CD4-positive, alpha-beta T cell (primary cell): Measurements from ENCODE around the gene ZIC1. TPM values are rescaled to one million over a fixed set of nuclear protein-coding genes. Genes with fewer than 3 reads are reported as not detected.

Source experiments
- ATAC-seq: fragments of 200-7000 bp; cut with Tn5 transposase; one replicate; pipeline ENCODE4 v1.10.0; 2022; ENCODE audit warnings: mild to moderate bottlenecking; ENCODE audit not compliant: poor library complexity
- CTCF ChIA-PET: fragments of 350-600 bp; sonication (Branson Sonifier 250); formaldehyde crosslinking; loops from one replicate; lab custom pipeline; 2021; ENCODE audit warnings: antibody characterized with exemption, inconsistent platforms; lab: Charles Lee
- POLR2A ChIA-PET: fragments of 350-600 bp; sonication (Branson Sonifier 250); formaldehyde crosslinking; loops from one replicate; lab custom pipeline; 2021; ENCODE audit warnings: antibody characterized with exemption, inconsistent platforms; lab: Charles Lee
- DNase-seq, 14 experiments: peaks; one replicate each; pipeline ENCODE4 v3.0.0-alpha.2; 2013 to 2020; ENCODE audit warnings: mixed read lengths in 2 of 14
- H3K27ac ChIP-seq, 2 donors: one replicate each; pipeline versions ENCODE4 v1.5.1 to v1.7.0; 2013; ENCODE audit warnings: low read length in 2 of 2, low read depth in 1 of 2, mild to moderate bottlenecking in 1 of 2
- H3K27me3 ChIP-seq, 2 experiments: 1 replicate in 1 of 2; 2 replicates in 1 of 2; pipeline versions ENCODE4 v1.6.1 to v1.7.0; 2013; ENCODE audit warnings: low read length in 2 of 2, control low read depth in 1 of 2, mild to moderate bottlenecking in 1 of 2, moderate library complexity in 1 of 2; ENCODE audit not compliant: insufficient read depth in 2 of 2, control insufficient read depth in 1 of 2
- H3K36me3 ChIP-seq: one replicate; pipeline ENCODE4 v1.6.1; 2013; ENCODE audit warnings: low read length, control low read depth; ENCODE audit not compliant: insufficient read depth
- H3K4me1 ChIP-seq: one replicate; pipeline ENCODE4 v1.6.1; 2013; ENCODE audit warnings: low read length, control low read depth; ENCODE audit not compliant: insufficient read depth
- H3K4me3 ChIP-seq: one replicate; pipeline ENCODE4 v1.5.1; 2013; ENCODE audit warnings: mild to moderate bottlenecking, low read length, moderate library complexity
- H3K9me3 ChIP-seq, 2 experiments: 1 replicate in 1 of 2; 2 replicates in 1 of 2; pipeline versions ENCODE4 v1.6.1 to v1.7.0; 2013; ENCODE audit warnings: low read length in 2 of 2, mild to moderate bottlenecking in 2 of 2, control low read depth in 1 of 2, moderate library complexity in 1 of 2; ENCODE audit not compliant: control insufficient read depth in 1 of 2, insufficient read depth in 1 of 2
- H3K27ac Mint-ChIP-seq: one replicate; pipeline ENCODE4 v1.8.0; 2020; ENCODE audit warnings: mixed read lengths
- H3K27me3 Mint-ChIP-seq: one replicate; pipeline ENCODE4 v1.8.0; 2021; ENCODE audit warnings: mixed read lengths
- H3K36me3 Mint-ChIP-seq: one replicate; pipeline ENCODE4 v1.8.0; 2021; ENCODE audit warnings: low read depth, mixed read lengths
- H3K4me1 Mint-ChIP-seq: one replicate; pipeline ENCODE4 v1.8.0; 2021; ENCODE audit warnings: low read depth, mixed read lengths
- H3K4me3 Mint-ChIP-seq: one replicate; pipeline ENCODE4 v1.8.0; 2020; ENCODE audit warnings: mild to moderate bottlenecking, mixed read lengths
- H3K9me3 Mint-ChIP-seq: one replicate; pipeline ENCODE4 v1.8.0; 2020; ENCODE audit warnings: mixed read lengths
- CTCF ChIP-seq: fragments of 200-600 bp; IDR thresholded peaks from one replicate; pipeline ENCODE4 v1.8.0; 2022; ENCODE audit warnings: antibody characterized with exemption, mild to moderate bottlenecking
- intact Hi-C, 2 experiments: fragments of 100-400 bp; cut with DNase I in 1 of 2; cut with micrococcal nuclease in 1 of 2; formaldehyde crosslinking; loops; one replicate each; pipeline versions ENCODE4 v1.15.1 to v1.9.0; 2023 to 2025; cut with DNase I, micrococcal nuclease
- total RNA-seq, 174 experiments: library from RNA in 2 of 174; stranded (reverse) in 2 of 174; gene quantifications; one replicate each; pipeline ENCODE4 v1.2.3 and lab custom pipeline; 2021 to 2026

ZIC1 gene
- total RNA-seq, 2 experiments from 2014 or later, result not detected

- POLR2A ChIA-PET, result no interaction called here
- Histone ChIP-seq H3K4me3 (no peak overlapping the region), H3K9me3 (peaks cover 0 to 18% of the 10 kb centered on the region in 2 experiments), H3K36me3 (no peaks in the 10 kb centered on the region), H3K4me1 (no peaks in the 10 kb centered on the region), H3K27me3 (peaks cover 33 to 46% of the 10 kb centered on the region in 2 experiments), H3K27ac (no peak overlapping the region)
- ATAC-seq, result no peak
- H3K27ac Mint-ChIP-seq, result no peak overlapping the region
- CTCF ChIA-PET, result no interaction called here
- no peak overlapping the region for H3K4me3 Mint-ChIP-seq
- TF ChIP-seq CTCF, result no peak
- intact Hi-C loops, result no loop called here
- peaks cover 2% of the 10 kb centered on the region for H3K9me3 Mint-ChIP-seq
- DNase-seq, result no peak
- H3K27me3 Mint-ChIP-seq, result peaks cover 84% of the 10 kb centered on the region
- no peaks in the 10 kb centered on the region for H3K36me3 Mint-ChIP-seq
- H3K4me1 Mint-ChIP-seq, result no peaks in the 10 kb centered on the region
Measured at GRCh38 chr3:147367676-147368075, 41.5 kb upstream of the ZIC1 start.

GRCh38 chr3:147368151-147368550 is 41.0 kb upstream of the ZIC1 start:
- POLR2A ChIA-PET, result no interaction called here
- H3K27ac Mint-ChIP-seq, result no peak overlapping the region
- no peak for ATAC-seq

GRCh38 chr3:147368561-147369221 is 40.5 kb upstream of the ZIC1 start:
- H3K9me3 Mint-ChIP-seq, result peaks cover 2% of the 10 kb centered on the region
- H3K27ac Mint-ChIP-seq, result no peak overlapping the region
- Histone ChIP-seq H3K27me3 (peaks cover 39 to 57% of the 10 kb centered on the region in 2 experiments), H3K9me3 (peaks cover 0 to 20% of the 10 kb centered on the region in 2 experiments), H3K4me1 (no peaks in the 10 kb centered on the region), H3K36me3 (no peaks in the 10 kb centered on the region), H3K27ac (no peak overlapping the region), H3K4me3 (no peak overlapping the region)
- no peaks in the 10 kb centered on the region for H3K4me1 Mint-ChIP-seq
- DNase-seq (no peak), ATAC-seq (no peak)
- no peak overlapping the region for H3K4me3 Mint-ChIP-seq
- no peak for TF ChIP-seq CTCF
- no peaks in the 10 kb centered on the region for H3K36me3 Mint-ChIP-seq
- H3K27me3 Mint-ChIP-seq, result peaks cover 90% of the 10 kb centered on the region
- POLR2A ChIA-PET, result no interaction called here
- intact Hi-C loops, result no loop called here
- CTCF ChIA-PET, result no interaction called here

More at GRCh38 chr3:147368151-147368550, 41.0 kb upstream of the ZIC1 start:
- intact Hi-C loops, result no loop called here
- Histone ChIP-seq H3K9me3 (peaks cover 0 to 20% of the 10 kb centered on the region in 2 experiments), H3K27me3 (peaks cover 33 to 51% of the 10 kb centered on the region in 2 experiments), H3K4me3 (no peak overlapping the region), H3K36me3 (no peaks in the 10 kb centered on the region), H3K4me1 (no peaks in the 10 kb centered on the region), H3K27ac (no peak overlapping the region)
- no peak overlapping the region for H3K4me3 Mint-ChIP-seq
- no peaks in the 10 kb centered on the region for H3K36me3 Mint-ChIP-seq
- no peak for DNase-seq
- H3K9me3 Mint-ChIP-seq, result peaks cover 2% of the 10 kb centered on the region
- no peaks in the 10 kb centered on the region for H3K4me1 Mint-ChIP-seq
- peaks cover 89% of the 10 kb centered on the region for H3K27me3 Mint-ChIP-seq
- CTCF ChIA-PET, result no interaction called here
- no peak for TF ChIP-seq CTCF
